ENCODE data around the gene CYSLTR2.

DNA sequence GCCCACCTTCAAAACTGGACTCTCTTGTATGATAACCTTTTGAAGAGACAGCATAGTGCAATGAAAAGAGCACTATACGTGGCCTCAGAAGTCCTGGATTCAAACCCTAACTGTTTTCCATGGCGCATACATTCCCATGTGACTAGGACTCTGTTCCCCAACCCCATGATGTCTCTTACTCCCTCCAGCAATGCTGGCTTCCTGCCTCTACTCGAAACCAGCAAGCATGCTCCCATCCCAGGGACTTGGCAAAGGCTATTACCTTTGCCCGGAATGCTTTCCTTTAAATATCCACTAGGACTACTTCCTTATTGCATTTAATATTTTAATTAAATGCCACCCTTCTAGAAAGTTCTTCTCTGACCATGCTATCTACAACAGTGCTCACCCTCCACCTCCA, 75.1 kb downstream of the CYSLTR2 start:
- TF ChIP-seq, protein P1, sequence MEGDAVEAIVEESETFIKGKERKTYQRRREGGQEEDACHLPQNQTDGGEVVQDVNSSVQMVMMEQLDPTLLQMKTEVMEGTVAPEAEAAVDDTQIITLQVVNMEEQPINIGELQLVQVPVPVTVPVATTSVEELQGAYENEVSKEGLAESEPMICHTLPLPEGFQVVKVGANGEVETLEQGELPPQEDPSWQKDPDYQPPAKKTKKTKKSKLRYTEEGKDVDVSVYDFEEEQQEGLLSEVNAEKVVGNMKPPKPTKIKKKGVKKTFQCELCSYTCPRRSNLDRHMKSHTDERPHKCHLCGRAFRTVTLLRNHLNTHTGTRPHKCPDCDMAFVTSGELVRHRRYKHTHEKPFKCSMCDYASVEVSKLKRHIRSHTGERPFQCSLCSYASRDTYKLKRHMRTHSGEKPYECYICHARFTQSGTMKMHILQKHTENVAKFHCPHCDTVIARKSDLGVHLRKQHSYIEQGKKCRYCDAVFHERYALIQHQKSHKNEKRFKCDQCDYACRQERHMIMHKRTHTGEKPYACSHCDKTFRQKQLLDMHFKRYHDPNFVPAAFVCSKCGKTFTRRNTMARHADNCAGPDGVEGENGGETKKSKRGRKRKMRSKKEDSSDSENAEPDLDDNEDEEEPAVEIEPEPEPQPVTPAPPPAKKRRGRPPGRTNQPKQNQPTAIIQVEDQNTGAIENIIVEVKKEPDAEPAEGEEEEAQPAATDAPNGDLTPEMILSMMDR (IDR thresholded peaks at IDR 0.05), result no peak
- TF ChIP-seq POLR2A (IDR thresholded peaks at IDR 0.05), result no peak

Data from adrenal gland (tissue), 5 donors.